ENCODE results near the gene AP4M1. TPM values are rescaled to one million over a fixed set of nuclear protein-coding genes. Genes with fewer than 3 reads are reported as not detected.

The AP4M1 gene
- total and polyA plus RNA-seq, 3 donors from 2014 or later = 39.1 to 54.7 (median 51.3) TPM

- TF ChIP-seq POLR2A (IDR thresholded peaks at IDR 0.05) (no peak), CTCF (IDR thresholded peaks at IDR 0.05) (no peak)
- intact Hi-C loops (cut with DNase I; ENCODE audit: low total_unique reads) = no loop called here
- Histone ChIP-seq H3K4me3 (no peak overlapping the region), H3K27ac (no peak overlapping the region), H3K4me1 (no peaks in the 10 kb centered on the region), H3K27me3 (no peaks in the 10 kb centered on the region), H3K36me3 (ENCODE audit: low read depth, missing control alignments) (no peaks in the 10 kb centered on the region), H3K9me3 (no peaks in the 10 kb centered on the region)
- no peak for DNase-seq
- WGBS, 2 donors = 85 to 95% methylated on average over 7 of the region's 7 CpGs
These were observed 9.7 kb downstream of the AP4M1 start for GRCh38 chr7:100111156-100111555.

GRCh38 chr7:100111914-100112313, 10.5 kb downstream of the AP4M1 start:
- Histone ChIP-seq H3K27me3 (no peaks in the 10 kb centered on the region), H3K27ac (no peak overlapping the region), H3K9me3 (no peaks in the 10 kb centered on the region), H3K36me3 (ENCODE audit: low read depth, missing control alignments) (no peaks in the 10 kb centered on the region), H3K4me3 (no peak overlapping the region), H3K4me1 (no peaks in the 10 kb centered on the region)
- no peak for DNase-seq
- intact Hi-C loops (cut with DNase I; ENCODE audit: low total_unique reads) = no loop called here
- TF ChIP-seq POLR2A (IDR thresholded peaks at IDR 0.05) = no peak
- 87 to 97% methylated on average over 6 to 13 of the region's 13 CpGs for WGBS, 2 donors

- TF ChIP-seq POLR2A (IDR thresholded peaks at IDR 0.05) = no peak
- no peak for TF ChIP-seq CTCF (IDR thresholded peaks at IDR 0.05)
- Histone ChIP-seq H3K36me3 (ENCODE audit: low read depth, missing control alignments) (no peaks in the 10 kb centered on the region), H3K27me3 (no peaks in the 10 kb centered on the region), H3K4me3 (no peak overlapping the region), H3K27ac (no peak overlapping the region), H3K9me3 (no peaks in the 10 kb centered on the region), H3K4me1 (peaks cover 4% of the 10 kb centered on the region)
- 91% methylated on average over 7 of the region's 7 CpGs for WGBS, 2 donors
- intact Hi-C loops (cut with DNase I; ENCODE audit: low total_unique reads) = no loop called here
- no peak for DNase-seq
These were observed 13.6 kb downstream of the AP4M1 start for GRCh38 chr7:100115026-100115425.

- no peaks in the 10 kb centered on the region for H3K36me3 ChIP-seq (ENCODE audit: low read depth, missing control alignments)
These were observed 17.1 kb downstream of the AP4M1 start for GRCh38 chr7:100118388-100119071.

More at GRCh38 chr7:100118388-100119071, 17.1 kb downstream of the AP4M1 start:
- TF ChIP-seq CTCF (IDR thresholded peaks at IDR 0.05) (no peak), POLR2A (IDR thresholded peaks at IDR 0.05) (no peak)
- peaks cover 12% of the 10 kb centered on the region for H3K4me1 ChIP-seq
- intact Hi-C loops (cut with DNase I; ENCODE audit: low total_unique reads) = no loop called here
- 12 to 15% methylated on average over 18 of the region's 18 CpGs for WGBS, 2 donors
- H3K27ac ChIP-seq = peak overlapping the region in 1 of 2 donors; percentile 93
- H3K27me3 ChIP-seq = no peaks in the 10 kb centered on the region
- no peaks in the 10 kb centered on the region for H3K9me3 ChIP-seq
- no peak for DNase-seq
- H3K4me3 ChIP-seq = peak overlapping the region; percentile 66 to 73
